Activated CD8-positive, alpha-beta T cell treated with anti-CD3 and anti-CD28 coated beads, Interleukin-2, amount 10 ng/mL, durations not matched to agents 7 days and 5 days (primary cell): ENCODE data around the gene INPP5J. TPM values are rescaled to one million over a fixed set of nuclear protein-coding genes. Genes with fewer than 3 reads are reported as not detected.

Experiments used
- ATAC-seq: fragments of 150-1000 bp; cut with Tn5 transposase; one replicate; pipeline ENCODE4 v1.10.0; 2021; ENCODE audit warnings: moderate library complexity
- CTCF ChIA-PET: fragments of 350-600 bp; sonication (Branson Sonifier 250); formaldehyde crosslinking; loops from one replicate; lab custom pipeline; 2021; ENCODE audit warnings: antibody characterized with exemption; lab: Charles Lee
- POLR2A ChIA-PET: fragments of 350-600 bp; sonication (Branson Sonifier 250); formaldehyde crosslinking; loops from one replicate; lab custom pipeline; 2021; ENCODE audit warnings: antibody characterized with exemption; lab: Charles Lee
- DNase-seq: peaks from one replicate; pipeline ENCODE4 v3.0.0-alpha.2; 2020
- H3K27ac Mint-ChIP-seq: one replicate; pipeline ENCODE4 v1.8.0; 2021; ENCODE audit warnings: mild to moderate bottlenecking, mixed read lengths
- H3K27me3 Mint-ChIP-seq: one replicate; pipeline ENCODE4 v1.8.0; 2021; ENCODE audit warnings: low read depth, mixed read lengths
- H3K36me3 Mint-ChIP-seq: one replicate; pipeline ENCODE4 v1.8.0; 2021; ENCODE audit warnings: low read depth, mixed read lengths
- H3K4me1 Mint-ChIP-seq: one replicate; pipeline ENCODE4 v1.8.0; 2021; ENCODE audit warnings: low read depth, mixed read lengths
- H3K4me3 Mint-ChIP-seq: one replicate; pipeline ENCODE4 v1.8.0; 2021; ENCODE audit warnings: mild to moderate bottlenecking, mixed read lengths
- H3K9me3 Mint-ChIP-seq: one replicate; pipeline ENCODE4 v1.8.0; 2022; ENCODE audit warnings: mixed read lengths; ENCODE audit not compliant: insufficient read depth
- total RNA-seq, 2 experiments: library from RNA; stranded (reverse); gene quantifications; one replicate each; pipeline ENCODE4 v1.2.3, GENCODE V29; 2021

The INPP5J gene
- total RNA-seq, 2 experiments from 2014 or later, result not detected

GRCh38 chr22:31120642-31121041 is 2.1 kb upstream of the INPP5J start:
- Mint-ChIP-seq H3K36me3 (no peaks in the 10 kb centered on the region), H3K4me1 (no peaks in the 10 kb centered on the region), H3K4me3 (no peak overlapping the region), H3K9me3 (no peaks in the 10 kb centered on the region), H3K27me3 (peaks cover 3% of the 10 kb centered on the region), H3K27ac (no peak overlapping the region)
- ChIA-PET CTCF (interaction anchor here (0.8 kb wide), 1 partner anchor 13 kb away, joined by 3 read pairs; no protein-coding TSS in a partner anchor), POLR2A (no interaction called here)
- ATAC-seq, result no peak
- no peak for DNase-seq

GRCh38 chr22:31121403-31121802 is 1.4 kb upstream of the INPP5J start:
- Mint-ChIP-seq H3K9me3 (no peaks in the 10 kb centered on the region), H3K27me3 (peaks cover 3% of the 10 kb centered on the region), H3K27ac (no peak overlapping the region), H3K36me3 (no peaks in the 10 kb centered on the region), H3K4me3 (no peak overlapping the region), H3K4me1 (no peaks in the 10 kb centered on the region)
- ATAC-seq (no peak), DNase-seq (no peak)
- ChIA-PET POLR2A (no interaction called here), CTCF (no interaction called here)

- no peak for ATAC-seq
- CTCF ChIA-PET, result no interaction called here
These were observed 602 bp upstream of the INPP5J start for GRCh38 chr22:31122196-31122531.

GRCh38 chr22:31123292-31123602 is 481 bp downstream of the INPP5J start:
- ATAC-seq, result no peak
- CTCF ChIA-PET, result no interaction called here

More at GRCh38 chr22:31122196-31122531, 602 bp upstream of the INPP5J start:
- POLR2A ChIA-PET, result no interaction called here
- H3K9me3 Mint-ChIP-seq, result no peaks in the 10 kb centered on the region
- H3K4me1 Mint-ChIP-seq, result no peaks in the 10 kb centered on the region
- peaks cover 3% of the 10 kb centered on the region for H3K27me3 Mint-ChIP-seq
- H3K4me3 Mint-ChIP-seq, result no peak overlapping the region
- no peak for DNase-seq
- no peaks in the 10 kb centered on the region for H3K36me3 Mint-ChIP-seq
- H3K27ac Mint-ChIP-seq, result no peak overlapping the region

GRCh38 chr22:31124290-31124689 is 1.5 kb downstream of the INPP5J start:
- H3K27me3 Mint-ChIP-seq, result peaks cover 3% of the 10 kb centered on the region
- no peaks in the 10 kb centered on the region for H3K9me3 Mint-ChIP-seq
- H3K36me3 Mint-ChIP-seq, result no peaks in the 10 kb centered on the region
- H3K4me1 Mint-ChIP-seq, result peaks cover 1% of the 10 kb centered on the region
- POLR2A ChIA-PET, result interaction anchor here (0.6 kb wide), 1 partner anchor 98 kb away, joined by 3 read pairs; no protein-coding TSS in a partner anchor
- no peak for DNase-seq
- H3K27ac Mint-ChIP-seq, result no peak overlapping the region
- CTCF ChIA-PET, result interaction anchor here (1.1 kb wide), 1 partner anchor 17 kb away, joined by 5 read pairs; the partner anchor contains the start of gene SELENOM
- H3K4me3 Mint-ChIP-seq, result no peak overlapping the region
- no peak for ATAC-seq

More at GRCh38 chr22:31123292-31123602, 481 bp downstream of the INPP5J start:
- Mint-ChIP-seq H3K27me3 (peaks cover 3% of the 10 kb centered on the region), H3K9me3 (no peaks in the 10 kb centered on the region), H3K4me3 (no peak overlapping the region), H3K4me1 (peaks cover 1% of the 10 kb centered on the region), H3K27ac (no peak overlapping the region), H3K36me3 (no peaks in the 10 kb centered on the region)
- no peak for DNase-seq
- POLR2A ChIA-PET, result no interaction called here

- ATAC-seq, result no peak
- ChIA-PET CTCF (interaction anchor here (1.1 kb wide), 1 partner anchor 18 kb away, joined by 5 read pairs; the partner anchor contains the start of gene SELENOM), POLR2A (no interaction called here)
- H3K36me3 Mint-ChIP-seq, result no peaks in the 10 kb centered on the region
- H3K4me3 Mint-ChIP-seq, result no peak overlapping the region
- no peak overlapping the region for H3K27ac Mint-ChIP-seq
- peaks cover 3% of the 10 kb centered on the region for H3K27me3 Mint-ChIP-seq
- DNase-seq, result no peak
- peaks cover 1% of the 10 kb centered on the region for H3K4me1 Mint-ChIP-seq
- H3K9me3 Mint-ChIP-seq, result no peaks in the 10 kb centered on the region
These were observed 2.2 kb downstream of the INPP5J start for GRCh38 chr22:31124811-31125465.

GRCh38 chr22:31125521-31126117 is 2.9 kb downstream of the INPP5J start:
- H3K4me1 Mint-ChIP-seq, result peaks cover 1% of the 10 kb centered on the region
- H3K27me3 Mint-ChIP-seq, result peaks cover 3% of the 10 kb centered on the region
- POLR2A ChIA-PET, result no interaction called here
- DNase-seq, result no peak
- no peaks in the 10 kb centered on the region for H3K9me3 Mint-ChIP-seq
- no peak overlapping the region for H3K27ac Mint-ChIP-seq
- no peak for ATAC-seq
- no peaks in the 10 kb centered on the region for H3K36me3 Mint-ChIP-seq
- CTCF ChIA-PET, result no interaction called here
- no peak overlapping the region for H3K4me3 Mint-ChIP-seq

- Mint-ChIP-seq H3K27me3 (peaks cover 2% of the 10 kb centered on the region), H3K27ac (no peak overlapping the region)
- CTCF ChIA-PET, result no interaction called here
These were observed 3.5 kb downstream of the INPP5J start for GRCh38 chr22:31126128-31126868.

GRCh38 chr22:31126869-31127175 is 4.1 kb downstream of the INPP5J start:
- DNase-seq, result no peak
- Mint-ChIP-seq H3K36me3 (no peaks in the 10 kb centered on the region), H3K4me3 (no peak overlapping the region), H3K27me3 (no peaks in the 10 kb centered on the region), H3K4me1 (peaks cover 1% of the 10 kb centered on the region), H3K27ac (no peak overlapping the region), H3K9me3 (no peaks in the 10 kb centered on the region)
- CTCF ChIA-PET, result no interaction called here
- POLR2A ChIA-PET, result no interaction called here
- ATAC-seq, result no peak

More at GRCh38 chr22:31126128-31126868, 3.5 kb downstream of the INPP5J start:
- no peak overlapping the region for H3K4me3 Mint-ChIP-seq
- H3K9me3 Mint-ChIP-seq, result no peaks in the 10 kb centered on the region
- DNase-seq, result no peak
- POLR2A ChIA-PET, result no interaction called here
- peaks cover 1% of the 10 kb centered on the region for H3K4me1 Mint-ChIP-seq
- no peaks in the 10 kb centered on the region for H3K36me3 Mint-ChIP-seq
- no peak for ATAC-seq

- Mint-ChIP-seq H3K4me3 (no peak overlapping the region), H3K36me3 (no peaks in the 10 kb centered on the region), H3K27me3 (no peaks in the 10 kb centered on the region), H3K4me1 (peaks cover 1% of the 10 kb centered on the region), H3K27ac (no peak overlapping the region), H3K9me3 (no peaks in the 10 kb centered on the region)
- ATAC-seq (no peak), DNase-seq (no peak)
- POLR2A ChIA-PET, result no interaction called here
- CTCF ChIA-PET, result interaction anchor here (0.6 to 1.1 kb wide), 2 partner anchors 39 to 98 kb away, joined by 3 read pairs; no protein-coding TSS in a partner anchor
These were observed 4.5 kb downstream of the INPP5J start for GRCh38 chr22:31127181-31127772.

GRCh38 chr22:31128156-31128555 is 5.4 kb downstream of the INPP5J start:
- ChIA-PET CTCF (interaction anchor here (1.1 kb wide), 1 partner anchor 40 kb away, joined by 3 read pairs; no protein-coding TSS in a partner anchor), POLR2A (no interaction called here)
- H3K4me1 Mint-ChIP-seq, result peaks cover 1% of the 10 kb centered on the region
- H3K4me3 Mint-ChIP-seq, result no peak overlapping the region
- H3K9me3 Mint-ChIP-seq, result no peaks in the 10 kb centered on the region
- H3K36me3 Mint-ChIP-seq, result no peaks in the 10 kb centered on the region
- DNase-seq, result no peak
- no peak overlapping the region for H3K27ac Mint-ChIP-seq
- no peak for ATAC-seq
- no peaks in the 10 kb centered on the region for H3K27me3 Mint-ChIP-seq

- POLR2A ChIA-PET, result no interaction called here
- Mint-ChIP-seq H3K9me3 (no peaks in the 10 kb centered on the region), H3K27ac (no peak overlapping the region), H3K4me1 (peaks cover 1% of the 10 kb centered on the region), H3K4me3 (no peak overlapping the region), H3K36me3 (no peaks in the 10 kb centered on the region), H3K27me3 (no peaks in the 10 kb centered on the region)
- ATAC-seq, result no peak
- no peak for DNase-seq
- CTCF ChIA-PET, result no interaction called here
These were observed 8.1 kb downstream of the INPP5J start for GRCh38 chr22:31130873-31131272.
